IPS-NIHi7 (cell line): ENCODE results near the gene SHD.
"Not testable (repeated sequence)": the region's sequence is repeated elsewhere in the genome, so short reads cannot be mapped to it uniquely, and the experiment has no call there.

Experiments
- DNase-seq: peaks from one replicate; pipeline ENCODE4 v3.0.0; 2012; ENCODE audit warnings: mixed read lengths; ENCODE audit errors: extremely low spot score

The SHD gene

DNA sequence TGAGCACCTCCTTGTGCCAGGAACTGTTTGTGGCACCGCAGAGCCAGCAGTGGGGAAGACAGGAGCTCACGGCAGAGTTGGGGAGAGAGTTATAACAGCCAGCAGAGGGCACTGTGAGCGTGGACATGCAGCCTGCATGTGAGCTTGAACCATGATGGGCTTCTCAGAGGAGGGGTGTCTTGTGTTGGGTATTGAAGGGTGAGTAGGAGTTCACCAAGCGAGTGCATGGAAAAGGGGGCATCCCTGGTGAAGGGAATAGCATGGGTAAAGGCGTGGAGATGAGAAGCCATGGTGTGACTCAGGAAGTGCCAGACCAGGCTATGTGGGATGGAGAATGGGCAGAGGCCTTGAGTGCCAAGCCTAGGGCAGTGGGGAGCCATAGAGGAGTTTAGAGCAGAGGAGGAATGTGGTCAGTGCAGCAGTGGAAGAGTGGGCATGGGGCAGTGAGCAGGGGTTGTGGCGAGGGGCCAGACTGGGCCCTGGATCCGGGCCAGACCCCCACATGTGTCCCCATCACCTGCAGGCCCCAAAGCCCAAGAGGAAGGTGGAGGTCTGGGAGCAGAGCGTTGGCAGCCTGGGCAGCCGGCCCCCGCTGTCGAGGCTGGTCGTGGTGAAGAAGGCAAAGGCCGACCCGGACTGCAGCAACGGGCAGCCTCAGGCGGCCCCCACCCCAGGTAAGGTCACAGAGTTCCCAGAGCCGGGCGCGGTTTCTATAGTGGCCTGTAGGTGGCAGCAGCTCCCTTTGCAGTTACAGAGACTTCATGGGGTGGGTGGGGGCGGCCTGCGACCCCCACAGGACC lies 11.8 kb upstream of the SHD start:
- DNase-seq: peak; percentile 90

DNA sequence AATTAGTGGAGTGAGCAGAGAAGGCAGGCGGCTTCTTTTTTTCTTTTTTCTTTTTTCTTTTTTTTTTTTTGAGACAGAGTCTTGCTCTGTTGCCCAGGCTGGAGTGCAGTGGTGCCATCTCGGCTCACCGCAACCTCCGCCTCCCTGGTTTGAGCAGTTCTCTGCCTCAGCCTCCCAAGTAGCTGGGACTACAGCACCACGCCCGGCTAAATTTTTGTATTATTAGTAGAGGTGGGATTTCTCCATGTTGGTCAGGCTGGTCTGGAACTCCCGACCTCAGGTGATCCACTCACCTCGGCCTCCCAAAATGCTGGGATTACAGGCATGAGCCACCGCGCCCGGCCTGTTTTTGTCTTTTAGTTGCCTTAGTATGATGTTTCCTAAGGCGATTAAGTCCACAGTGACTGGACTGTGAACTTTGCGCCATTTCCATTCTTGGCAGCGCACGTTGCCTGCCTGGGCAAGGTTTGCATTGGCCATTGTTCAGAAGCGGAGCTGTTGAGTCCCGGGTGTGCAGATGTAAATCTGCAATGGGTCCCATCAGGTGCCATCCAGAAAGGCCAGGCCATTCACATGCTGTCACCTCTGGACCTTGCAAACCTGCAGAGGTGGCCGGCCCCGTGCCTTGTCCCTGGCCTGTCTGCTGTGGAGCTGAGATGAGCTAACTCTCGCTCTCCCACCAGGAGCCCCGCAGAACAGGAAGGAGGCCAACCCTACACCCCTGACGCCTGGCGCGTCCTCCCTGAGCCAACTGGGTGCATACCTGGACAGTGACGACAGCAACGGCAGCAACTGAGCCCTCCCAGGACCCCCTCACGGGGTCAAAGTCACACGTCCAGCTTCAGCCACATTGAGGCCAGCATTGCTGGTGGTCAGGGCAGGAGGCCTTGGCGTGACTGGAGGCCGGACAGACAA lies 10.9 kb upstream of the SHD start:
- DNase-seq: no peak

DNA sequence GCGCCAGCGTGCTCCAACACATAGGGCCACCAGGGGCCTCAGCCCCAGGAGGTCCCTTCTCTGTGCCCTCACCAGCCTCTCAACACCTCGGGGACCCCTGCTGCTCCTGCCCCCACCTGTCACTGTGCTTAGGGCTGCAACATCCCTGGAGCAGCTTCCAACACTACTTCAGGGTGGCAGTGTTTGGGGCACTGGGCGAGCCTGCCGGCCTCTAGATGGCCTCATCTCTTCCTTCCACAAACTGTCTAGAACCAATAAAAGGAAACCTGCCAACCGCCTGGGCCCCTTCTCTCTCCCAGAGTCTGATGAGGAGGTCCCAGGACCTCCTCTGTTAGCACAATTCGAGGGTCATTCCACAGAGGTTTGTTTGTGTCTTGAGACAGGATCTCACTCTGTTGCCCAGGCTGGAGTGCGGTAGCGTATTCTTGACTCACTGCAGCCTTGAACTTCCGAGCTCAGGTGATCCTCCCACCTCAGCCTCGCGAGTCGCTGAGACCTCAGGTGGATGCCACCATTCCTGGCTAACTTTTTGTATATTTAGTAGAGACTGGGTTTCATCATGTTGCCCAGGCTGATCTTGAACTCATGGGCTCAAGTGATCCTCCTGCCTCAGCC lies 10.1 kb upstream of the SHD start:
- no peak for DNase-seq

DNA sequence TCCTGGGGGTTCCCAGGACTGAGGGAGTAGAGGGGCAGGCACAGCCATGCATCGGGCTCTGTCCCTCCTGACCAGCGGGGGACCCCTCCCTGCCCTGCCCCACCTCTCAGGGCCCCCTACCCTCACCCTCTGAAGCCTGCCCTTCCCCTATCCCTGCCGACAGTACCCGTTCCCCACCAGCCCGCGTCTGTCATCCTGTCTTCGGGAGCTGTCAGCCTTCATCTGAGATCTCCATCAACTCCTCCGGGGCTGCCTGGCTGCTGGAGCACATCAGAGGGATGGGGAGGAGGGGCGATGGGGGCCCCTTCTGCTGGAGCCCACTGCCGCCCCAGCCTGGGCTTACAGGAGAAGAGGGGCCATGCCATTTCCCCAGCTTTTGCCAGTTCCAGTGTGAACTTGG lies 6.2 kb upstream of the SHD start:
- no peak for DNase-seq

DNA sequence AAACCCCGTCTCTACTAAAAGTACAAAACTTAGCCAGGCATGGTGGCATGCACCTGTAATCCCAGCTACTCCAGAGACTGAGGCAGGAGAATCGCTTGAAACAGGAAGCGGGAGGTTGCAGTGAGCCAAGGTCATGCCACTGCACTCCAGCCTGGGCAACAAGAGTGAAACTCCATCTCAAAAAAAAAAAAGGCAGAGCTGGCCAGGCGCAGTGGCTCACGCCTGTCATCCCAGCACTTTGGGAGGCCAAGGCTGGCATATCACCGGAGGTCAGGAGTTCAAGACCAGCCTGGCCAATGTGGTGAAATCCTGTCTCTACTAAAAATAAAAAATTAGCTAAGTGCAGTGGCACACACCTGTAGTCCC lies 4.8 kb upstream of the SHD start:
- DNase-seq: not testable (repeated sequence)

DNA sequence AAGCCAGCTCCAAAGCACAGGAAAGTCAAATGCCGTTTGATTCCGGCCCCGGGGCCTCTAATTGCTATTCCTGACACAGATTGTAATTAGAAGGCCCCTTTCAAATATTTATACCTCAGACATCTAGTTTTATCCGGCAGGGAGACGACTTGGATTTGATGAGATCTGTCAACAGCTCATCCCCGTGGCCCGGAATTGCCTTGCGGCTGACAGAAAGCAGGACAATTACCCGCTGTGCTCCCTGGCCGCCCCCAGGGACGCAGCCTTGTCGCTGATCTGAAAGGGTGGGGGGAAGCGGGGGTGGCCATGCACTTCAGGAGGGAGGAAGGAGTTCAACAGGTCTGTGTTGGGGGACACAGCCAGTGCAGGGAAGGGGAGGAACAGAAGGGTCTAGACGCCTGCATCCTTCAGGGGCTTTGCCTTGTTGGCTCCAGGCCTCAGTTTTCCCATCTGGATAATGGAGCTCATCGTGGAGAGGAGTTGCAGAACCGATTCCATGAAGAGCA lies 1.8 kb upstream of the SHD start:
- no peak for DNase-seq

DNA sequence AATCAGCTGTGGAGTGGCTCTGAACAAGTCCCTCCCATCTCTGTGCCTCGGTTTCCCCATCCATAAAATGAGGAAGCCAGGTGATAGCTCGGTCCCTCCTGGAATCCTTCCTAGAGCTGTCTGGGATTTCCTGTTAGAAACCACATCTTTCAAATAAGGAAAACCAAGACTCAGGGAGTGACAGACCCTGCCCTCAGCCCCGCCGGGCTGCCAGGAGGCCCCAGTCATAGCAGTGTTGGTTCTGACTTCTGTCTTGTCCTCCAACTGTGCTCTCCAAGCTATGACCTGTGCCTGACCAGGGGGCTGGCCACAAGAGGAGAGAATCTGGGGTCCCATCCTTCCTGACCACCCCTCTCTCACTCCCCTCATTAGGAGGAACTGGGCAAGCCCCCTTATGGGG lies 1.1 kb upstream of the SHD start:
- no peak for DNase-seq

DNA sequence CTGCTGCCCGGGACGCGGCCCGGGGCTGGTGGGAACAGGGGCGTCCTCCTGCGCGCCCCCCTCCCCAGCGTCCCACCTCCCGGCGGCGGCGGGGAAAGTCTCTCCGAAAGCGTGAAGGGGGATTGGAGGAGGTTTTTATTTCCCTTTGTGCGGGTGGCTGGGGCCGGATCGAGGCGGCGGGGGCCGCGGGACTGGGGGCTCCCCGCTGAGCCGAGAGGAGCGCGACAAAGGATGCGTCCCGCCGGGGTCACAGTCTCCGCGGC lies 132 bp downstream of the SHD start:
- no peak for DNase-seq

DNA sequence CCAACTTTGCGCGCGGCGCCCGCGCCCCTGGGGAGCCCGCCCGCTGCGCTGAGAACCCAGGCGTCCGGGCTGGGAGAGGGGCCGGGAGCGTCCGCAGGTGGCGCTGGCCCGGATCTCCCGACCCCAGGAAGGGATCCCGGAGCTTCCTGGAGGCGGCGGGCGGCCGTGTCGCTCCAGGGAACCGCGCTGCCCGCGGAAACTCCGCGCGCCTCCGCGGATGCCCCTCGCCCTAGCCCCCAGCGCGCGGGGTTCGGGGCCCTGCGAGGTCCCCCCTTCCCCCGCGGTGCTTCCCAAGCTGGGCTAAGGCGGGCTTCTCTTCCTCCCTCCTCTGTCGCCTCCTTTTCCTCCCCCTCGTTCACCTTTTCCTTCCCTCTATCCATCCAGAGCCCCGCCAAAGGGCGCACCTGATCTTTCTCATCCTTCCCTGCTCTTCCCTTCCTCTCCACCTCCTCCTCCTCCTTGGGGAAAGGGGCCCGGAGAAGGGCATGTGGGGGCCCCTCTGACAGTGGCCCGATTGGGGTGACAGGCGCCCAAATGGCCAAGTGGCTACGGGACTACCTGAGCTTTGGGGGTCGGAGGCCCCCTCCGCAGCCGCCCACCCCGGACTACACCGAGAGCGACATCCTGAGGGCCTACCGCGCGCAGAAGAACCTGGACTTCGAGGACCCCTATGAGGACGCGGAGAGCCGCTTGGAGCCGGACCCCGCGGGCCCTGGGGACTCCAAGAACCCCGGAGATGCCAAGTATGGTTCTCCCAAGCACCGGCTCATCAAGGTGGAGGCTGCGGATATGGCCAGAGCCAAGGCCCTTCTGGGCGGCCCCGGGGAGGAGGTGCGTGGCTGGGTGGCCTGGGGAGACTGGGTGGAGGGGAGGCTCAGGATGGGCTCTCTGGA lies 710 bp downstream of the SHD start:
- no peak for DNase-seq

DNA sequence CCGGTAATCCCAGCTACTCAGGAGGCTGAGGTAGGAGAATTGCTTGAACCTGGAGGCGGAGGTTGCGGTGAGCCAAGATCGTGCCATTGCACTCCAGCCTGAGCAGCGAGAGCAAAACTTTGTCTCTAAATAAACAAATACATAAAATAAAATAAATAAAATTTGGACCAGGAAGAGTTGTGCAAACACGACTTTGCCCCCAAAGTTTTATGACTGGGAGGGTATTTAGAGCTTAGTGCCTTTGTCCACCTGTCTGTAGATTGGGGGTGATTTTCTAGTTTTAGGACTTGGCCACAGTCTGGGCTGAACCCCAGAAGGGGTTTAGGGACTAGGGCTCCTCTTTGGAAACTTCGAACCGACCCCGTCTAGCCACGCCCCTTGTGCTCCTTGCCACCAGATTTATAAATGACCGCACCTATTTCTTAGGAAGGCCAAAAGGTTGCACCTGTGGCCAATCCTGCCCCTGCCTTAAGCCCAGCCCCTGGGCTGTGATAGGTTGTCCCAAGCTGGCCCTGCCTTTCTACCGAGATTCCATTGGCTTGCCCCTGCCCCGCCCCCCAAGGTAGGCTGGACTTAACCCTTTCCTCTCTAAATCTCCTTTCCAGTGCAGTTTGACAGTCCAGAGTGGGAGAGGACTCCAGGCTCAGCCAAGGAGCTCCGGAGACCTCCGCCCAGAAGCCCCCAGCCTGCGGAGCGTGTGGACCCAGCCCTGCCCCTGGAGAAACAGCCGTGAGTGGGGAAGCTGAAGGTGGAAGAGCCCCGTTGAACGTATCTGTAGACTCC lies 5.3 kb downstream of the SHD start:
- DNase-seq: peak; percentile 99

DNA sequence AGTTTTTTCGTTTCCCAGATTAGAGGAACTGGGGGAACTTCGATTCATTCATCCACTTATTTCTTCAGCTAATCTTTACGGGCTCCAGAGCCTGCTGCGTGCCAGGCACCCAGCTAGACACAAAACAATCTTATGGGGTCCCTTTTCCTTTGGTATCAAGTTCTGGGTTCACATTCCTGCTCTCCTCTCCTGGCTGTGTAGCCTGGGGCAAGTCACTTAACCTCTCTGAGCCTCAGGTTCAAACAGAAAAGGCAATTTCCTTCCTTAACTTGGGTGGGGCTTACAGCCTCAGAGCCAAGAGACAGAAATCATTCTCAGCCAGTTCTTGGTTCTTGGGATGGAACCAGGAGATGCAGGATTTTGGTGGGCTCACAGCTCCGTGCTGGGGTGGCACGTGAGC lies 5.9 kb downstream of the SHD start:
- DNase-seq: no peak

DNA sequence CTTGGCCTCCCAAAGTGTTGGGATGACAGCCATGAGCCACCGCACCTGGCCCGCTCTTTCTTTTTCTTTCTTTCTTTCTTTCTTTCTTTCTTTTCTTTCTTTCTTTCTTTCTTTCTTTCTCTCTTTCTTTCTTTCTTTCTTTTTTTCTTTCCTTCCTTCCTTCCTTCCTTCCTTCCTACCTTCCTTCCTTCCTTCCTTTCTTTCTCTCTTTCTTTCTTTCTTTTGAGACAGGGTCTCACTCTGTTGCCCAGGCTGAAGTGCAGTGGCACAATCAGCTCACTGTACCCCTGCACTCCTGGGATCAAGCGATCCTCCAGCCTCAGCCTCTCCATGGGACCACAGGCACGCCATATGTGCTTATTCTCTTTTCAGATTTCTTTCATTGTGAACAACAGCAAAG lies 7.1 kb downstream of the SHD start:
- not testable (repeated sequence) for DNase-seq

DNA sequence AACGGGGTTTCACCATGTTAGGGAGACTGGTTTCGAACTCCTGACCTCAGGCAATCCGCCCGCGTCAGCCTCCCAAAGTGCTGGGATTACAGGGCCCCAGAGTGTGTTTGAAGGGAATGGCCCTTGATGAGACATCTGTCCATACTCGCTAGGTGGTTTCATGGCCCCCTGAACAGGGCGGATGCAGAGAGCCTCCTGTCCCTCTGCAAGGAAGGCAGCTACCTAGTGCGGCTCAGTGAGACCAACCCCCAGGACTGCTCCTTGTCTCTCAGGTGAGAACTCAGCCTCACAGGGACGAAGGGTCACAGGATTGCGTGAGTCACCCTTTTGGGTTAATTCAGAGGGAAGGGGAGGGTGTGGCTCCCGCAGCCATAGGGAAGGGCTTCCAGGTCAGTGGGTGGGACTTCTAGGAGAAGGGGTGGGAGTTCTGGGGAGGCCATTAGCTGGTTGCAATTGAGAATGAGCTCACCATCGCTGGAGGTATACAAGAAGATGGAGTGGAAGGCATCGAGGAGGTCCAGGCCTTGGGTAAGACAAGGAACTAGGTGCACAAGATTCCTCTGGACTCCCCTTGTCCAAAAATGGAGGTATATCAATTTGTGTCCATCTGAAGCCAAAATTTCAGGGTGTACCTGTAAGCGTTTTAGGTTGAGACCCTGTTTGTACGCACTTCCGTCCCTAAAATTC lies 9.2 kb downstream of the SHD start:
- DNase-seq: peak; percentile 60

DNA sequence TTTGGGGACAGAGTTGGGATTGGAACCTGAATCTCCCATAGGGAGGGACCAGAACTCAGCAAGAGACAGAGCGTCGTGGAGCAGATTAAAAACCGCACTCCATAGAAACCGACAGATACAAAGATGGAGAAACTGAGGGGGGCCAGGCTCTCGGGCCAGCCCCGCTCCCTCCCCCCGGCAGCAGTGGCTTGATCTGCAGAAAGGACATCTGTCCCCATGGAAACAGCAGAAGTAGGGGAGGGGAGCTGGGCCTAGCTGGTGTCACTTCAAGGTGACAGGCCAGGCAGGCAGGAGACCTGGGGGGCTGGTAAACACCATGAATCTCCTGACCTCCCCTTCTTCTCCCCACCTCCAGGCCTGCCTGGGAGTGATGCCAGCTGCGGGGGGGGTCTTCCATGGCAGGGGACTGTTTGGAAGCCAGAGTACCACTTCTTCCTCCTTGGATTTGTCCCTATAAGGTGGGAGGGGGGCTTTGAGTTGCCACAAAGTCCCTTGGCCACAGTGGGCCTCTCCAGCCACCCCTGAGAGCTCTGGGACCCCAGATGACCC lies 12.2 kb downstream of the SHD start:
- DNase-seq: no peak

DNA sequence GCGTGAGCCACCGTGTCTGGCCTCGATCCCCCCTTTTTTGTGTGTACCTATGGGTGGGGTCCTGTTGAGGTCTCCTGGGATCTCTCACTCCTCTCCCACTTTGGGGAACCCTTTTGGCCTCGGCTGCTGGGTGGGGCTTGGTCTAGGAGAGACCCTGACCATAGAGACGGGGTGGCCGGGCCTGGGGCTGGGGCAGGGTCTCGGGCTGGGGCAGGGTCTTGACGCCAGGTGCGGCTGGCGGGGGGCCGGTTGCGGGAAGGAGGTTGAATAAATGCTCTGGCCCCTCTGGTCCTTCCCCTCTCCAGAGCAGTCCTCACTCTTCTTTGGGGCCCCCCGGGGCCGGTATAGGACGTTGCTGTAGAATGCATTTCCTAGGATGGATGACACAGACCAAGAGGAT lies 13.4 kb downstream of the SHD start:
- no peak for DNase-seq

DNA sequence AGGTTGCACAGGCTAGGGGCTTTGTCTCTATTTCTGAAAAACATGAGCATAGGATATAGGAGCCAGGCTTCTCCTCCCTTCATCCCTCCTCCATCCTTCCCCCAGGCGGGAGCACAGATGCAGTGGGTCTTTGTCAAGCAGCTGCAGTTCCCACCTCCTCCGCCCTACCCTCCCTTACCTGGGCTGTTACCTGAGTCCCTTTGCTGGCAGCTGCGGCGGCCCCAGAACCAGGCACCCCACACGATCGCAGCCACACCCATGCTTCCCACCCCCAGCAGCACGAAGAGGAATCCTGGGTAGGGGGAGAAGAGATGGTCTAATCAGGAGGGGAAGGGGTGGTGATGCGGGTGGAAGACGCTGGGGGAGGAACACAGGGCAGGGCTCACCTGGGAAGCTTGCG lies 15.3 kb downstream of the SHD start:
- DNase-seq: no peak

DNA sequence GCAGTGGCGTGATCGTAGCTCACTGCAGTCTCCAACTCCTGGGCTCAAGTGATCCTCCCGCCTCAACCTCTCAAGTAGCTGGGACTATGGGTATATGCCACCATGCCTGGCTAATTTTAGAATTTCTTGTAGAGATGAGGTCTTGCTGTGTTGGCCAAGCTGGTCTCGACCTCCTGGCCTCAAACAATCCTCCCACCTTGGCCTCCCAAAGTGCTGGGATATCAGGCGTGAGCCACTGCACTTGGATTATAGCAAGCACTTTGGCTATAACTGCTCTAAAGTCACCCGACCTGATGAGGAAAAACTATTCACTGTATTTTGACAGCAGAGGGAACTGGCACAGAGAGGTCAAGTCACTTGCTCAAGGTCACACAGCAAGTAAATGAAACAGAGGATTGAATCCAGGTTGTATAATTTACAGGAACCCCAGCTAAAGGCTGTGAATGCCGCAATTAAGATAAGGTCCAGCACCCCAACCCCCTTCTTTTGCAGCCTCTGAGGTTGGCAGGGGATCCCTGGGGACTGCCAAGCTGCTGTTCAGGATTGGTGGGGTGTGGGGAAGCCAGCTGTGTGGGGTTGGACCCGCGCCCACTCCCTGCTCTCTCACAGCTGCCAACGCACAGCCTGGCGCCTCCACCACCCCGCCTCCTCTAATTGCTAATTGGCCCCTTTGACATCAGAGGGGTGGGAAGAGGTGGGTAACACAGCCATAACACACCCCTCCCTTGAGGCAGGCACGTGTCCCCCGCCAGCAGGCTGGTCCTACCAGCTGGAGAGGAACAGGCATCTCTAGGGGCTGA lies 17.1 kb downstream of the SHD start:
- DNase-seq: peak; percentile 41

DNA sequence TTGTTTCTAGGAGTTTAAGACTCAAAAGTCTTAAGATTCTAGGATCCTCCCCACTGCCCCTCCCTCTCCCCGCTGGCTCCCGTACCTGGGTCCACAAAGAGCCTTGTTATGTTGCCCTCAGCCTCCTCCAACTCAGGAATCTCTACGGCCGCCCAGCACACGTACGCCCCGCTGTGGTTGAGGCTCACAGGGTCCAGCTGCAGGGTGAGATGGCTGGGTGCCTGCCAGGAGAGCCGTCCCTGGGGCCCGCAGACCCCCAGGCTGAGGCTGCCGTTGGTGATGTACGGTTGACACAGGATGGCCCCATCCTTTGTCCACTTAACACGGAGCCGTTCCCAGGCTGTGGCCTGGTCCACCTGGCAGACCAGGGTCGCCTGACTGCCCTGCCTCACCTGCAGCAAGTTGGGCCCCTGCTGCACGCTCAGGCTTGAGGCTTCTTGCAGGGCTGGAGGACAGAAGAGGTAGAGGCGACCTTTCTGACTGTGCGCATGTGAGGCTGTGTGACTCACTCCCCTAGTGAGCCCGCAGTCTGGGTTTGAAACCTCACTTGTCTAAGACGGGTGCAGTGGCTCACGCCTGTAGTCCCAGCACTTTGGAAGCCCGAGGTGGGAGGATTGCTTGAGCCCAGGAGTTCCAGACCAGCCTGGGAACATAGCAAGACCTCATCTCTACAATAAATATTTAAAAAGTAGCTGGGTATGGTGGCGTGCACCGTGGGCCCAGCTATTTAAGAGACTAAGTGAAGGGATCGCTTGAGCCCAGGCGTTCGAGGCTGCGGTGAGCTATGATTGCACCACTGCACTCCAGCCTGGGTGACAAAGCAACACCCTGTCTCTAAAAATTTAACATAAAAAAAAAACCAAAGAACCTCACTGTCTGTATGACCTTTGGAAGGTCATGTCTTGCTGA lies 19.1 kb downstream of the SHD start:
- DNase-seq: no peak
